Esophagus muscularis mucosa (tissue), 4 donors: ENCODE results near the gene LSM14B. TPM values are rescaled to one million over a fixed set of nuclear protein-coding genes. Genes with fewer than 3 reads are reported as not detected.

Experiments
- DNase-seq: peaks from one replicate; pipeline ENCODE4 v3.0.0-alpha.2; 2017; ENCODE audit errors: extremely low spot score
- H3K27ac ChIP-seq, 4 donors: fragments of 200-600 bp; sonication (generic); replicated peaks in 1 of 4; 1 replicate in 3 of 4; 2 replicates in 1 of 4; pipeline ENCODE4 v1.5.1; 2016 to 2019; ENCODE audit warnings: mild to moderate bottlenecking in 1 of 4
- H3K27me3 ChIP-seq, 4 donors: fragments of 200-600 bp; sonication (generic); one replicate each; pipeline versions ENCODE4 v1.5.1 to v1.6.0; 2016 to 2019
- H3K36me3 ChIP-seq, 4 donors: fragments of 200-600 bp; sonication (generic); one replicate each; pipeline ENCODE4 v1.5.1; 2016 to 2019
- H3K4me1 ChIP-seq, 4 donors: fragments of 200-600 bp; sonication (generic); one replicate each; pipeline ENCODE4 v1.5.1; 2016 to 2019
- H3K4me3 ChIP-seq, 4 donors: fragments of 200-600 bp; sonication (generic); 1 replicate in 2 of 4; 2 replicates in 2 of 4; pipeline ENCODE4 v1.5.1; 2016 to 2019; ENCODE audit warnings: mild to moderate bottlenecking in 4 of 4, moderate library complexity in 1 of 4
- H3K9me3 ChIP-seq, 4 donors: fragments of 200-600 bp; sonication (generic); 1 replicate in 3 of 4; 2 replicates in 1 of 4; pipeline ENCODE4 v1.5.1; 2016 to 2019
- CTCF ChIP-seq, 3 experiments: fragments of 200-600 bp in 2 of 3; fragments of 450-650 bp in 1 of 3; sonication (generic) in 2 of 3; IDR thresholded peaks; one replicate each; pipeline ENCODE4 v1.5.1; 2017 to 2019; ENCODE audit warnings: antibody characterized with exemption in 3 of 3, mild to moderate bottlenecking in 2 of 3, moderate library complexity in 1 of 3
- EP300 ChIP-seq: sonication (generic); formaldehyde crosslinking; IDR thresholded peaks from one replicate; pipeline ENCODE4 v1.6.1; 2017; ENCODE audit warnings: antibody characterized with exemption
- POLR2A ChIP-seq: fragments of 450-650 bp; IDR thresholded peaks from one replicate; pipeline ENCODE4 v1.6.1; 2017; ENCODE audit warnings: antibody characterized with exemption, moderate library complexity, mild to moderate bottlenecking, low read depth
- POLR2AphosphoS5 ChIP-seq, 2 donors: sonication (generic); formaldehyde crosslinking; IDR thresholded peaks; one replicate each; pipeline ENCODE4 v1.6.1; 2017; ENCODE audit warnings: antibody characterized with exemption in 2 of 2
- WGBS: methylation state at CpG from one replicate; pipeline ENCODE4 v1.1.5; 2018; 5-methylcytosine and 5-hydroxymethylcytosine counted together
- intact Hi-C: fragments of 100-400 bp; cut with DNase I; formaldehyde crosslinking; loops from one replicate; pipeline ENCODE4 v1.15.1; 2023
- total RNA-seq, 4 donors: library from RNA; depleted of rRNA; stranded (reverse); fragments of >200 nt; gene quantifications; one replicate each; pipeline versions ENCODE4 v1.1.0 to v1.2.1, GENCODE V29; 2016

Gene LSM14B
- total RNA-seq, 4 donors from 2014 or later, result 24.9 to 38.8 (median 32.4) TPM

- no peak for DNase-seq
- WGBS, result 81% methylated on average over 8 of the region's 9 CpGs
- no peak overlapping the region for H3K27ac ChIP-seq
- no peaks in the 10 kb centered on the region for H3K36me3 ChIP-seq
- H3K27me3 ChIP-seq, result peaks cover 0 to 54% (median 2%) of the 10 kb centered on the region in 4 donors
- H3K9me3 ChIP-seq, result no peaks in the 10 kb centered on the region
- no peaks in the 10 kb centered on the region for H3K4me1 ChIP-seq
- H3K4me3 ChIP-seq, result no peak overlapping the region
- intact Hi-C loops, result no loop called here
- TF ChIP-seq EP300 (no peak), POLR2A (no peak), CTCF (IDR thresholded peaks at IDR 0.05) (no peak), POLR2AphosphoS5 (IDR thresholded peaks at IDR 0.05) (no peak)
Measured at GRCh38 chr20:62085206-62085605, 37.1 kb upstream of the LSM14B start.

GRCh38 chr20:62087227-62087626, 35.0 kb upstream of the LSM14B start:
- Histone ChIP-seq H3K4me1 (no peaks in the 10 kb centered on the region), H3K27me3 (peaks cover 0 to 50% (median 2%) of the 10 kb centered on the region in 4 donors), H3K4me3 (no peak overlapping the region), H3K36me3 (no peaks in the 10 kb centered on the region), H3K27ac (no peak overlapping the region), H3K9me3 (no peaks in the 10 kb centered on the region)
- intact Hi-C loops, result no loop called here
- DNase-seq, result no peak
- TF ChIP-seq CTCF (IDR thresholded peaks at IDR 0.05) (no peak), POLR2AphosphoS5 (IDR thresholded peaks at IDR 0.05) (no peak)
- 42% methylated on average over 11 of the region's 11 CpGs for WGBS

DNA sequence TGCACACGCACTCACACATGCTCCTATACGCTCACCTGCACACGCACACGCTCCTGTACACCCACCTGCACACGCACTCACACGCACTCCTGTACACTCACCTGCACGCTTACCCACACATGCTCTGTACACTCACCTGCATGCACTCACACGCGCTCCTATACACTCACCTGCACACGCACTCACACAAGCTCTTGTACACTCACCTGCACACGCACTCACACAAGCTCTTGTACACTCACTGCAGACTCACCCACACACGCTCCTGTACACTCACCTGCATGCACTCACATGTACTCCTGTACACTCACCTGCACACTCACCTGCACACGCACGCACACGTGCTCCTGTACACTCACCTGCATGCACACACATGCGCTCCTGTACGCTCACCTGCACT, 34.6 kb upstream of the LSM14B start:
- Histone ChIP-seq H3K9me3 (no peaks in the 10 kb centered on the region), H3K27me3 (peaks cover 0 to 49% (median 2%) of the 10 kb centered on the region in 4 donors), H3K4me1 (no peaks in the 10 kb centered on the region), H3K4me3 (no peak overlapping the region), H3K36me3 (no peaks in the 10 kb centered on the region), H3K27ac (no peak overlapping the region)
- 92% methylated on average over 17 of the region's 17 CpGs for WGBS
- TF ChIP-seq EP300, result no peak
- TF ChIP-seq POLR2AphosphoS5 (IDR thresholded peaks at IDR 0.05), result no peak
- no peak for TF ChIP-seq POLR2A
- no peak for TF ChIP-seq CTCF (IDR thresholded peaks at IDR 0.05)
- DNase-seq, result no peak
- intact Hi-C loops, result no loop called here

- WGBS, result 68% methylated on average over 13 of the region's 15 CpGs
- no peaks in the 10 kb centered on the region for H3K4me1 ChIP-seq
- TF ChIP-seq POLR2A (no peak), POLR2AphosphoS5 (IDR thresholded peaks at IDR 0.05) (no peak), EP300 (no peak), CTCF (IDR thresholded peaks at IDR 0.05) (no peak)
- no peaks in the 10 kb centered on the region for H3K36me3 ChIP-seq
- H3K27me3 ChIP-seq, result peaks cover 0 to 57% (median 2%) of the 10 kb centered on the region in 4 donors
- intact Hi-C loops, result no loop called here
- no peak for DNase-seq
- no peaks in the 10 kb centered on the region for H3K9me3 ChIP-seq
- no peak overlapping the region for H3K4me3 ChIP-seq
- H3K27ac ChIP-seq, result no peak overlapping the region
Measured at GRCh38 chr20:62088258-62089127, 33.8 kb upstream of the LSM14B start.
